ENCODE results near the gene SPON2. TPM values are rescaled to one million over a fixed set of nuclear protein-coding genes. Genes with fewer than 3 reads are reported as not detected.

SPON2 gene
- total RNA-seq, 1 donor from 2014 or later, result 2.1 TPM

DNA sequence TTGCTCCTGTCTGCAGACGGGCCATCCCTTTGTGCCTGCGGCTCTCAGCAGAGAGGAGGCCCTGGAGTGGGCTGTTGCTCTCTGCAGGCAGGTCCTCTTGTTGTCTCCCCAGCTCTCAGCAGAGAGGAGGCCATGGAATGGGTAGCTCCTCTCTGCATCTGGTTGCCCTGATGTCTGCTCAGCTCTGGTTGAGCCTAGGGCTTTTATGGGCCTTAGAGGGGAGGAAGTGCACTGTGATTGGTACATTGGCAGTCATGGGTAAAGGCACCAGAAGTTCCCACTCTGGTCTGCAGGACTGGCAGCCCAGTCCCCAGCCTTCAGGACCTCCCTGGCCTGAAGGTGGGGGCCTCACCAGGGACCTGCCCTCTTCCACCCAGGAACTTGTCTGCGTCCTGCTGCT is 21.5 kb downstream of the SPON2 start:
- no peak for TF ChIP-seq EZH2phosphoT487 (IDR thresholded peaks at IDR 0.05)
- no peak for TF ChIP-seq EZH2 (IDR thresholded peaks at IDR 0.05)
- TF ChIP-seq, protein P1, sequence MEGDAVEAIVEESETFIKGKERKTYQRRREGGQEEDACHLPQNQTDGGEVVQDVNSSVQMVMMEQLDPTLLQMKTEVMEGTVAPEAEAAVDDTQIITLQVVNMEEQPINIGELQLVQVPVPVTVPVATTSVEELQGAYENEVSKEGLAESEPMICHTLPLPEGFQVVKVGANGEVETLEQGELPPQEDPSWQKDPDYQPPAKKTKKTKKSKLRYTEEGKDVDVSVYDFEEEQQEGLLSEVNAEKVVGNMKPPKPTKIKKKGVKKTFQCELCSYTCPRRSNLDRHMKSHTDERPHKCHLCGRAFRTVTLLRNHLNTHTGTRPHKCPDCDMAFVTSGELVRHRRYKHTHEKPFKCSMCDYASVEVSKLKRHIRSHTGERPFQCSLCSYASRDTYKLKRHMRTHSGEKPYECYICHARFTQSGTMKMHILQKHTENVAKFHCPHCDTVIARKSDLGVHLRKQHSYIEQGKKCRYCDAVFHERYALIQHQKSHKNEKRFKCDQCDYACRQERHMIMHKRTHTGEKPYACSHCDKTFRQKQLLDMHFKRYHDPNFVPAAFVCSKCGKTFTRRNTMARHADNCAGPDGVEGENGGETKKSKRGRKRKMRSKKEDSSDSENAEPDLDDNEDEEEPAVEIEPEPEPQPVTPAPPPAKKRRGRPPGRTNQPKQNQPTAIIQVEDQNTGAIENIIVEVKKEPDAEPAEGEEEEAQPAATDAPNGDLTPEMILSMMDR (IDR thresholded peaks at IDR 0.05), result no peak
- H3K4me3 ChIP-seq, result no peak overlapping the region
- H3K27me3 Mint-ChIP-seq (ENCODE audit: insufficient read depth, low read depth), result peaks cover 10% of the 10 kb centered on the region

DNA sequence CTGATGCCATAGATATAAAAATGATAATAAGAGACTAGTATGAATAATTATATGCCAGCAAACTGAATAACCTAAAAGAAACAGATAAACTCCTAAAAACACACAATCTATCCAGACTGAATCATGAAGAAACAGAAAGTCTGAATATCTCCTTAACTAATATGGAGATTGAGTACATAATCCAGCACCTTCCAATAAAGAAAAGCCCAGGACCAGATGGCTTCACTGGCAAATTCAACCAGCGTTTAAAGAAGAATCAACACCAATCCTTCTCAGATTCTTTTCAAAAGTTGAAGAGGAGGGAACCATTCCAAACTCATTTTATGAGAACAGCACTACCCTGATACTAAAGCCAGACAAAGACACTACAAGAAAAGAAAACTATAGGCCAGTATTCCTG is 32.5 kb downstream of the SPON2 start:
- DNase-seq (ENCODE audit: low spot score), result no peak
- no peaks in the 10 kb centered on the region for H3K36me3 Mint-ChIP-seq
- H3K27ac ChIP-seq, result no peak overlapping the region
- no peaks in the 10 kb centered on the region for H3K36me3 ChIP-seq
- no peak overlapping the region for H2AFZ ChIP-seq (replicated peaks)
- no peak overlapping the region for H3K4me2 ChIP-seq
- no peak overlapping the region for H3K27ac Mint-ChIP-seq
- H3F3A ChIP-seq (ENCODE audit: low read depth), result no peaks in the 10 kb centered on the region
- H3K4me1 ChIP-seq, result peaks cover 7% of the 10 kb centered on the region
- no peak for TF ChIP-seq EZH2phosphoT487 (IDR thresholded peaks at IDR 0.05)
- TF ChIP-seq, protein P1 (IDR thresholded peaks at IDR 0.05), result no peak
- no peak for TF ChIP-seq EZH2 (IDR thresholded peaks at IDR 0.05)
- no peaks in the 10 kb centered on the region for H3K4me1 Mint-ChIP-seq
- H4K20me1 ChIP-seq (ENCODE audit: low read depth), result no peaks in the 10 kb centered on the region
- no peak overlapping the region for H3K4me3 Mint-ChIP-seq
- peaks cover 6% of the 10 kb centered on the region for H3K27me3 Mint-ChIP-seq (ENCODE audit: insufficient read depth, low read depth)
- H3K27me3 ChIP-seq, result peaks cover 62% of the 10 kb centered on the region
- H3K9ac ChIP-seq, result no peak overlapping the region
- H3K4me3 ChIP-seq, result no peak overlapping the region
- peaks cover 24% of the 10 kb centered on the region for H3K9me3 Mint-ChIP-seq
- H3K79me2 ChIP-seq (ENCODE audit: low read depth), result no peaks in the 10 kb centered on the region
- peaks cover 9% of the 10 kb centered on the region for H3K9me3 ChIP-seq (ENCODE audit: low read depth)

More for the DNA sequence above, 21.5 kb downstream of the SPON2 start:
- Histone ChIP-seq H3K4me2 (no peak overlapping the region), H3K36me3 (no peaks in the 10 kb centered on the region), H3K9ac (no peak overlapping the region), H3K9me3 (ENCODE audit: low read depth) (no peaks in the 10 kb centered on the region), H3K79me2 (ENCODE audit: low read depth) (no peaks in the 10 kb centered on the region), H3F3A (ENCODE audit: low read depth) (no peaks in the 10 kb centered on the region), H3K4me1 (no peaks in the 10 kb centered on the region), H3K27me3 (peaks cover 38% of the 10 kb centered on the region), H3K27ac (no peak overlapping the region), H2AFZ (replicated peaks) (no peak overlapping the region), H4K20me1 (ENCODE audit: low read depth) (no peaks in the 10 kb centered on the region)
- H3K27ac Mint-ChIP-seq, result no peak overlapping the region
- no peaks in the 10 kb centered on the region for H3K9me3 Mint-ChIP-seq
- H3K4me1 Mint-ChIP-seq, result no peaks in the 10 kb centered on the region
- no peak overlapping the region for H3K4me3 Mint-ChIP-seq
- H3K36me3 Mint-ChIP-seq, result no peaks in the 10 kb centered on the region
- DNase-seq (ENCODE audit: low spot score), result no peak

DNA sequence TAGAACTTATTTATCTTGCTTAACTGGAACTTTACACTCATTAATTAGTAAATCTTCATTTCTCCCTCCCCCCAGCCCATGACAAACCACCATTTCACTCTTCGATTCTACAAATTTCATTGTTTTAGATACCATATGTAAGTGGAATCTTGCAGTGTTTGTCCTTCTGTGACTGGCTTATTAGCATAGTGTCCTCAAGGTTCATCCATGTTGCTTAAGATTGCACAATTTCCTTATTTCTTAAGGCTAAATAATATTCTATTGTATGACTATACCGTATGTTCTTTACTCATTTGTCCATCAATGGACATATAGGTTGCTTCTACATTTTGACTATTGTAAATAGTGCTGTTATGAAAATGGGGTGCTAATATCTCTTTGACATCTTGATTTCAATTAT is 34.5 kb downstream of the SPON2 start:
- Mint-ChIP-seq H3K27me3 (ENCODE audit: insufficient read depth, low read depth) (peaks cover 6% of the 10 kb centered on the region), H3K4me1 (no peaks in the 10 kb centered on the region), H3K9me3 (peaks cover 18% of the 10 kb centered on the region), H3K4me3 (no peak overlapping the region), H3K36me3 (no peaks in the 10 kb centered on the region), H3K27ac (no peak overlapping the region)
- H3K79me2 ChIP-seq (ENCODE audit: low read depth), result no peaks in the 10 kb centered on the region
- no peak overlapping the region for H2AFZ ChIP-seq (replicated peaks)
- no peak overlapping the region for H3K9ac ChIP-seq
- no peak overlapping the region for H3K4me3 ChIP-seq
- no peak overlapping the region for H3K4me2 ChIP-seq
- TF ChIP-seq EZH2phosphoT487 (IDR thresholded peaks at IDR 0.05) (no peak), EZH2 (IDR thresholded peaks at IDR 0.05) (no peak)
- TF ChIP-seq, protein P1 (IDR thresholded peaks at IDR 0.05), result no peak
- no peak overlapping the region for H3K27ac ChIP-seq
- H3K27me3 ChIP-seq, result peaks cover 72% of the 10 kb centered on the region
- H3F3A ChIP-seq (ENCODE audit: low read depth), result no peaks in the 10 kb centered on the region
- peaks cover 7% of the 10 kb centered on the region for H3K4me1 ChIP-seq
- H4K20me1 ChIP-seq (ENCODE audit: low read depth), result no peaks in the 10 kb centered on the region
- H3K9me3 ChIP-seq (ENCODE audit: low read depth), result peaks cover 9% of the 10 kb centered on the region
- DNase-seq (ENCODE audit: low spot score), result no peak
- H3K36me3 ChIP-seq, result no peaks in the 10 kb centered on the region

Data from neural progenitor cell (in vitro differentiated cells).